PC-3 (cell line): ENCODE data around the gene ZG16. TPM values are rescaled to one million over a fixed set of nuclear protein-coding genes. Genes with fewer than 3 reads are reported as not detected.
"Not testable (repeated sequence)": the region's sequence is repeated elsewhere in the genome, so short reads cannot be mapped to it uniquely, and the experiment has no call there.

Experiments
- ATAC-seq: fragments of 200-7000 bp; cut with Tn5 transposase; 2 replicates; pipeline ENCODE4 v1.9.1; 2020; ENCODE audit warnings: mild to moderate bottlenecking, moderate library complexity
- BruUV-seq: library from RNA; stranded (reverse); fragments of 400-500 nt; replicated peaks from 2 replicates; lab custom pipeline; 2021; lab: Mats Ljungman, UMichigan
- CTCF ChIA-PET: fragments of 300-600 bp; sonication (Branson Sonifier 250); formaldehyde crosslinking; loops from one replicate; lab custom pipeline; 2022; ENCODE audit warnings: antibody characterized with exemption; lab: Charles Lee
- POLR2A ChIA-PET: fragments of 300-600 bp; sonication (Branson Sonifier 250); formaldehyde crosslinking; loops from one replicate; lab custom pipeline; 2022; ENCODE audit warnings: antibody characterized with exemption; ENCODE audit not compliant: unreplicated experiment; lab: Charles Lee
- DNase-seq: peaks from one replicate; pipeline ENCODE4 v3.0.0-alpha.2; 2015
- H2AFZ ChIP-seq: fragments of 300-600 bp; sonication (generic); 2 replicates; pipeline ENCODE4 v1.6.0; 2016; ENCODE audit warnings: antibody characterized with exemption, low read length
- H3F3A ChIP-seq: fragments of 300-600 bp; sonication (generic); one replicate; pipeline ENCODE4 v1.6.0; 2017; ENCODE audit warnings: antibody characterized with exemption, low read length, control low read depth, mild to moderate bottlenecking; ENCODE audit not compliant: unreplicated experiment
- H3K27ac ChIP-seq: fragments of 300-600 bp; sonication (generic); 2 replicates; pipeline ENCODE4 v1.5.1; 2016; ENCODE audit warnings: mild to moderate bottlenecking, low read length
- H3K27me3 ChIP-seq: fragments of 300-600 bp; sonication (generic); 2 replicates; pipeline ENCODE4 v1.6.1; 2016; ENCODE audit warnings: low read length, mixed read lengths
- H3K36me3 ChIP-seq: fragments of 300-600 bp; sonication (generic); 2 replicates; pipeline ENCODE4 v1.6.1; 2016; ENCODE audit warnings: low read depth, mixed run types, low read length, mixed read lengths
- H3K4me1 ChIP-seq: fragments of 300-600 bp; sonication (generic); 2 replicates; pipeline ENCODE4 v1.5.1; 2016; ENCODE audit warnings: low read length; ENCODE audit not compliant: insufficient read depth
- H3K4me2 ChIP-seq: fragments of 300-600 bp; sonication (generic); 2 replicates; pipeline ENCODE4 v1.6.0; 2016; ENCODE audit warnings: low read length
- H3K4me3 ChIP-seq: fragments of 300-600 bp; sonication (generic); 2 replicates; pipeline ENCODE4 v1.5.1; 2016; ENCODE audit warnings: mild to moderate bottlenecking, low read length, mixed read lengths
- H3K79me2 ChIP-seq: fragments of 300-600 bp; sonication (generic); 2 replicates; pipeline ENCODE4 v1.6.1; 2017; ENCODE audit warnings: low read length, mixed read lengths
- H3K9ac ChIP-seq: fragments of 300-600 bp; sonication (generic); 2 replicates; pipeline ENCODE4 v1.6.0; 2016; ENCODE audit warnings: mild to moderate bottlenecking, low read length
- H3K9me2 ChIP-seq: fragments of 300-600 bp; sonication (generic); replicated peaks from 2 replicates; pipeline ENCODE4 v1.6.1; 2016; ENCODE audit warnings: mixed run types, low read length, mixed read lengths
- H3K9me3 ChIP-seq: fragments of 300-600 bp; sonication (generic); 2 replicates; pipeline ENCODE4 v1.6.1; 2016; ENCODE audit warnings: low read length, mixed read lengths
- H4K20me1 ChIP-seq: fragments of 300-600 bp; sonication (generic); 2 replicates; pipeline ENCODE4 v1.6.1; 2016; ENCODE audit warnings: low read length, mixed read lengths
- EZH2 ChIP-seq: fragments of 300-600 bp; sonication (generic); IDR thresholded peaks from one replicate; pipeline ENCODE4 v1.6.1; 2017; ENCODE audit warnings: antibody characterized with exemption, mild to moderate bottlenecking, low read length; ENCODE audit not compliant: unreplicated experiment
- EZH2phosphoT487 ChIP-seq: fragments of 300-600 bp; sonication (generic); IDR thresholded peaks from 2 replicates; pipeline ENCODE4 v1.6.1; 2018; ENCODE audit warnings: mild to moderate bottlenecking, antibody characterized with exemption, low read length, borderline replicate concordance
- intact Hi-C: fragments of 100-400 bp; cut with micrococcal nuclease; formaldehyde crosslinking; loops from 2 replicates; pipeline ENCODE4 v1.9.0; 2023
- total RNA-seq: library from RNA; depleted of rRNA; stranded (reverse); fragments of >200 nt; gene quantifications from 2 replicates; pipeline ENCODE4 v1.2.3, GENCODE V29; 2014
- TF ChIP-seq, protein P1 (sequence below): fragments of 300-600 bp; sonication (generic); conservative IDR thresholded peaks from 2 replicates; pipeline ENCODE4 v1.5.1; 2017; ENCODE audit warnings: antibody characterized with exemption, low read depth, mild to moderate bottlenecking, low read length

ZG16 gene
- total RNA-seq, 1 experiment from 2014 or later = not detected

- no peaks in the 10 kb centered on the region for H4K20me1 ChIP-seq
- no peaks in the 10 kb centered on the region for H3K9me3 ChIP-seq
- intact Hi-C loops = no loop called here
- no peaks in the 10 kb centered on the region for H3K36me3 ChIP-seq
- H3K79me2 ChIP-seq = no peaks in the 10 kb centered on the region
- H3K4me2 ChIP-seq = no peak overlapping the region
- no peak overlapping the region for H3K27ac ChIP-seq
- ATAC-seq = no peak
- ChIA-PET CTCF (no interaction called here), POLR2A (no interaction called here)
- TF ChIP-seq EZH2 (no peak), EZH2phosphoT487 (no peak)
- TF ChIP-seq, protein P1, sequence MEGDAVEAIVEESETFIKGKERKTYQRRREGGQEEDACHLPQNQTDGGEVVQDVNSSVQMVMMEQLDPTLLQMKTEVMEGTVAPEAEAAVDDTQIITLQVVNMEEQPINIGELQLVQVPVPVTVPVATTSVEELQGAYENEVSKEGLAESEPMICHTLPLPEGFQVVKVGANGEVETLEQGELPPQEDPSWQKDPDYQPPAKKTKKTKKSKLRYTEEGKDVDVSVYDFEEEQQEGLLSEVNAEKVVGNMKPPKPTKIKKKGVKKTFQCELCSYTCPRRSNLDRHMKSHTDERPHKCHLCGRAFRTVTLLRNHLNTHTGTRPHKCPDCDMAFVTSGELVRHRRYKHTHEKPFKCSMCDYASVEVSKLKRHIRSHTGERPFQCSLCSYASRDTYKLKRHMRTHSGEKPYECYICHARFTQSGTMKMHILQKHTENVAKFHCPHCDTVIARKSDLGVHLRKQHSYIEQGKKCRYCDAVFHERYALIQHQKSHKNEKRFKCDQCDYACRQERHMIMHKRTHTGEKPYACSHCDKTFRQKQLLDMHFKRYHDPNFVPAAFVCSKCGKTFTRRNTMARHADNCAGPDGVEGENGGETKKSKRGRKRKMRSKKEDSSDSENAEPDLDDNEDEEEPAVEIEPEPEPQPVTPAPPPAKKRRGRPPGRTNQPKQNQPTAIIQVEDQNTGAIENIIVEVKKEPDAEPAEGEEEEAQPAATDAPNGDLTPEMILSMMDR = no peak
- H3F3A ChIP-seq = no peaks in the 10 kb centered on the region
- H3K27me3 ChIP-seq = no peaks in the 10 kb centered on the region
- H2AFZ ChIP-seq = peak overlapping the region; percentile 45; the same call in 1 of the 2 replicates
- peaks cover 5% of the 10 kb centered on the region; the same call in 1 of the 2 replicates for H3K4me1 ChIP-seq
- DNase-seq = peak; percentile 52
- H3K4me3 ChIP-seq = no peak overlapping the region
- H3K9me2 ChIP-seq = no peaks in the 10 kb centered on the region
- BruUV-seq = no TSS peak
- H3K9ac ChIP-seq = no peak overlapping the region
Observed at GRCh38 chr16:29775742-29776408, 2.2 kb upstream of the ZG16 start.

DNA sequence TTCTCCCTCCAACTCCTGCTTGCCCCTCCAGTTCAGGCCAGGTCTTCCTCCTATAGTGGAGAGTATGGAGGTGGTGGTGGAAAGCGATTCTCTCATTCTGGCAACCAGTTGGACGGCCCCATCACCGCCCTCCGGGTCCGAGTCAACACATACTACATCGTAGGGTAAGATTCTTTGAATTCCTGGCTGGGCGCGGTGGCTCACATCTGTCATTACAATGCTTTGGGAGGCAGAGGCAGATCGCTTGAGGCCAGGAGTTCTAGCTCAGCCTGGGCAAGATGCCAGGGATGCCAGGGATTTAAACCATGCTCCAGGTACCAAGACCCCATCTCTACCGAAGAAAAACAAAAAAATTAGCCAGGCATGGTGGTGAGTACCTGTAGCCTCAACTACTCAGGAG, 1.4 kb downstream of the ZG16 start:
- intact Hi-C loops = no loop called here
- Histone ChIP-seq H3K9me2 (no peaks in the 10 kb centered on the region), H3K4me1 (peaks cover 11% of the 10 kb centered on the region), H3K79me2 (no peaks in the 10 kb centered on the region), H2AFZ (no peak overlapping the region), H3K9ac (no peak overlapping the region), H3K4me2 (no peak overlapping the region), H3F3A (no peaks in the 10 kb centered on the region), H4K20me1 (no peaks in the 10 kb centered on the region), H3K9me3 (no peaks in the 10 kb centered on the region), H3K4me3 (no peak overlapping the region), H3K27ac (no peak overlapping the region), H3K27me3 (no peaks in the 10 kb centered on the region), H3K36me3 (no peaks in the 10 kb centered on the region)
- POLR2A ChIA-PET = no interaction called here
- CTCF ChIA-PET = no interaction called here
- ATAC-seq (no peak), DNase-seq (peak; percentile 68)
- no TSS peak for BruUV-seq
- TF ChIP-seq EZH2 (no peak), EZH2phosphoT487 (no peak)
- TF ChIP-seq, protein P1 = no peak

GRCh38 chr16:29783094-29783953, 5.3 kb downstream of the ZG16 start:
- POLR2A ChIA-PET, CTCF ChIA-PET, BruUV-seq, H3K4me3 ChIP-seq, H3K9me3 ChIP-seq, intact Hi-C loops, H3K4me1 ChIP-seq, H4K20me1 ChIP-seq, H3K79me2 ChIP-seq, H3K9me2 ChIP-seq, H3F3A ChIP-seq, H3K27me3 ChIP-seq, H3K36me3 ChIP-seq, ATAC-seq, H2AFZ ChIP-seq, H3K9ac ChIP-seq: not testable (repeated sequence)
- peak; percentile 47 for DNase-seq
- peak overlapping the region; percentile 55 for H3K27ac ChIP-seq
- H3K4me2 ChIP-seq = peak overlapping the region; percentile 54; the same call in 1 of the 2 replicates
